NCI-H2029 (cell line): ENCODE results near the gene STX5.
"Not testable (repeated sequence)": the region's sequence is repeated elsewhere in the genome, so short reads cannot be mapped to it uniquely, and the experiment has no call there.

ENCODE experiments used
- DNase-seq: peaks from one replicate; lab custom pipeline; 2025; lab: John Stamatoyannopoulos, UW

STX5 gene

GRCh38 chr11:62854013-62854824 lies 22.4 kb upstream of the STX5 start:
- no peak for DNase-seq

GRCh38 chr11:62853279-62853965 lies 21.6 kb upstream of the STX5 start:
- no peak for DNase-seq

DNA sequence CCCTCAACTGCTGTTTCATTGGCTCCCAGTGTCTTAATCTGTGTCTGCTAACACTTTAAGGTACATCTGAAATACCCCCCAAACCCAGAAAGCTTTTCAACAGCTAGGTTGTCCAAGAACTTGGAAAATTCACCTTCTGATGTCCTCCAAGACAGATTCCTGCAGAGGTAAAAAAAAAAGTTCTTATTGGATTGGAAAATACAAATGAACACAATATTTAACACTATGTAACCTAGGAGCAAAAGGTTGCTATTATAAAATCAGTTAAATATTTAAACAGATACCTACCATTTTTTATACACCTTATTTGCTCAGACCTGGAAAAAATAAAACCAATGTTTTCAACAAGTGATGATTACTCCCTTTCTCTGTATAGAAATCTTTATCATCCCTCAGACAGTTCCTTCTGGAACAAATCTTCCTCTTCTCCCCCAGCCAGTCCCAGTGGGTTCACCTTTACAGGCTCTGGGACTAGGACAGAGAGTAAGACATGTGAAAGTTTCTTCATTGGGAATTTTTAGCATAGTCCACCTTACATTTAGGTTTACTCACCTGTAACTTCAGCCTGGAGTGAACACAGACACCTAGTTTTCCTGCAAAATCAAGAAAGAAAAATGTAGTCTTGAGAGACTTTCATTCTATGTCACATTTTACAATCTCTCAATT lies 20.8 kb upstream of the STX5 start:
- no peak for DNase-seq

- no peak for DNase-seq
These were observed 20.1 kb upstream of the STX5 start for GRCh38 chr11:62851807-62852522.

DNA sequence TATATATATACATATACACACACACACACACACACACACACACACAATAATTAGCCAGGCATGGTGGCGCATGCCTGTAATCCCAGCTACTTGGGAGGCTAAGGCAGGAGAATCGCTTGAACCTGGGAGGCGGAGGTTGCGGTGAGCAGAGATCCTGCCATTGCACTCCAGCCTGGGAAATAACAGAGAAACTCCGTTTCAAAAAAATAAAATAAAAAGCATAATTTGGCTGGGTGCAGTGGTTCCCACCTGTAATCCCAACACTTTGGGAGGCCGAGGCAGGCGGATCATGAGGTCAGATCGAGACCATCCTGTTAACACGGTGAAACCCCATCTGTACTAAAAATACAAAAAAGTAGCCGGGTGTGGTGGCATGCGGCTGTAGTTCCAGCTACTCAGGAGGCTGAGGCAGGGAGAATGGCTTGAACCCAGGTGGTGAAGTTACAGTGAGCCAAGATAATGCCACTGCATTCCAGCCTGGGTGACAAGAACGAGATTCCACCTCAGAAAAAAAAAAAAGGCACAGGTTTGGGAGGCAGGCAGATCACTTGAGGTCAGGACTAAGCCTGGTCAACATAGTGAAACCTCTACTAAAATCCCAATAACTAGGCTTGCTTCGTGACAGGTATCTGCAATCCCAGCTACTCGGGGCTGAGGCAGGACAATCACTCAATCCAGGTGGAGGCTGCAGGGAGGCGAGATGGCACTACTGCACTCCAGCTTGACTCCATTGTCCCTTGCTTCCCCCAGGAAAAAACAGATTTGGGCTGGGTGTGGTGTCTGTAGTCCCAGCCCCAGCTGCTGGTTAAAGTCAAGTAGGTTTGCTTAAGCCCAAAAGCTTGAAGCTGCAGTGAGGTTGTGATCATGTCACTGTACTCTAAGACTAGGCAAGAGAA lies 19.3 kb upstream of the STX5 start:
- no peak for DNase-seq

DNA sequence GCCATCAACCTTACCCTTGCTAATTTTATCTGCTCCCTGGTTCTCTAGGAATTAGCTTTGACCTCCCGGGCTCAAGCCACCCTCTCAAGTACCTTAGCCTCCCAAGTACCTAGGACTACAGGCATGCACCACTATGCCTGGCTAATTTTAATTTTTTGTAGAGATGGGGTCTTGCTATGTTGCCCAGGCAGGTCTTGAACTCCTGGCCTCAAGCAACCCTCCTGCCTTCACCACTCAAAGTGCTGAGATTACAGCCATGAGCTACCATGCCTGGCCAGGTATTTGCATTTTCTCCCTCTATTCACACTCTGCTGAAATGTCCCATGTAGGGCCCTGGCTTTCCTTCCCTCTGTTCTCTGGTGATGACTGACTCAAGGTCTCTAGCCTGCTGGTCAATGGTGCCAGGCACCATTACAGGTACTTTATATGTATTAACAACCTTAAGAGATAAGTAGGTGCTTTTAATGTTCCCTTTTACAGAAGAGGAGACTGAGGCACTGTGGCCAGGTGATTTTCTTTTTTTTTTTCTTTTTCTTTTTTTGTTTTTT lies 16.0 kb upstream of the STX5 start:
- no peak for DNase-seq

GRCh38 chr11:62846177-62846576 lies 14.3 kb upstream of the STX5 start:
- no peak for DNase-seq

GRCh38 chr11:62844154-62844553 lies 12.3 kb upstream of the STX5 start:
- no peak for DNase-seq

DNA sequence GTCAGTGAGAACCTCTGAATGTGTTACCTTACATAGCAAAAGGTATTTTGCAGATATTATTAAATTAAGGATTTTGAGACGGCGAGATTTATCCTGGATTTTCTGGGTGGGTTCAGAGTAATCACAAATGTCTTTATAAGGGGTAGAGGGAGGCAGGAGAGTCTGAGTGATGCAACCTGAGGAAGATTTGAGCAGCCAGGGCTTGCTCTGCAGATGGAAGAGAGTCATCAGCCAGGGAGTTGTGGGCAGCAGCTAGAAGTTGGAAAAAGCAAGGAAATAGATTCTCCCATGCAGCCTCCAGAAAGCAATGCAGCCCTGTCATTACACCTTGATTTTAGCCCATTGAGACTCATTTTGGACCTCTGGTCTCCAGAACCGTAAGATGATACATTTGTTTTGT lies 11.6 kb upstream of the STX5 start:
- no peak for DNase-seq

DNA sequence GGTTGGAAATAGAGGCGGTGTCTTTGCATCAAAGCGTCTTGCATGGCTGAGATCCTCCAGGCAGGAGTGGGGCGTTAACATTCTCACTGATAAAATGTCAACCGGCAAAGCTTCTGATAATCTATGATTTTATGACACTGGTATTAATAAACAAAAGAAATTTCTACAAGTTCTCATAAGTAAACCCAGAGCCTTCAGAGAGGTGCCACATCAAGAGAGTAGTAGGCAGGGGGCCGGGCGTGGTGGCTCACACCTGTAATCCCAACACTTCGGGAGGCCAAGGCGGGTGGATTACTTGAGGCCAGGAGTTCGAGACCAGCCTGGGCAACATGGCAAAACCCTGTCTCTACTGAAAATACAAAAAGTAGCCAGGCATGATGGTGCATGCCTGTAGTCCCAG lies 11.0 kb upstream of the STX5 start:
- not testable (repeated sequence) for DNase-seq

DNA sequence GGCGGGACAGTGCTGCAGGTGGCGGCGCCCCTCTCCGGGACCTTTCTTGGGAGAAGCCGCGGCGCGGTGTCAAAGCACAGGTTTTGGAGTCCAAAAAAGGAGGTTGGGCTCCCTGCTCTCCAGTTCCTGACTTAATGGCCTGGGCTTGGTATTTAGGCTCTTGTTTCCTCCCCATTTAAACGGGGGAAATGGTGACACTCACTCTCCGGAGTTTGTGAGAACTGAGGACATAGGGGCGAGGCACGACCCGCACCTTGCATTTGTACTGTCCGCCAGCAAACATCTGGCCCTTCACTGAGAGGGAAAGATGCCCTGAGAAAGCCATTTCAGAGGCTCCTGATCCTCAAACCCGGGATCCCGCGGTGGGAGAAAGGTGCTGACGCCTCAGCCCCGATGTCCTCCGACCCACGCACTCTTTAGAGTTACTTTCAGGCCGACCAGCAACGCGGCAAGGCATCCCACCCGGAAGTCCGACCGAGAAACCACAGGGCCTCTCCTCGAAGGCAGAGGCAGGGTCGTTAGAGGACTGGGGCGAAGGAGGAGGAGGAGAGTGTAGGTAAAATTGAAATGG lies 10.4 kb upstream of the STX5 start:
- DNase-seq: no peak

- peak; percentile 93 for DNase-seq
These were observed 9.7 kb upstream of the STX5 start for GRCh38 chr11:62841361-62842170.

DNA sequence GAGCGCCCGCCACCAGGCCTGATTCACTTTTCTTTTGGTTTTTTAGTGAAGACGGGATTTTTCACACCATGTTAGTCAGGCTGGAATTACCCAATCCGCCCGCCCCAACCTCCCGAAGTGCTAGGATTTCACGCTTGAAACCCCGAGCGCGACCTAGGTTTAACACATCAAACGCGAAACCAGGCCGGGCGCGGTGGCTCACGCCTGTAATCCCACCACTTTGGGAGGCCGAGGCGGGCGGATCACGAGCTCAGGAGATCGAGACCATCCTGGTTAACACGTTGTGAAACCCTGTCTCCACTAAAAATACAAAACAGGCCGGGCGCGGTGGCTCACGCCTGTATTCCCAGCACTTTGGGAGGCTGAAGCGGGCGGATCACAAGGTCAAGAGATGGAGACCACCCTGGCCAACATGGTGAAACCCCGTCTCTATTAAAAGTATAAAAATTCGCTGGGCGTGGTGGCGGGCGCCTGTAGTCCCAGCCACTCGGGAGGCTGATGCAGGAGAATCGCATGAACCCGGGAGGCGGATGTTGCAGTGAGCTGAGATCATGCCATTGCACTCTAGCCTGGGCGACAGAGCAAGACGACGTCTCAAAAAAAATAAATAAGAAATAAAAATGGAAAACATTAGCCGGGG lies 9.0 kb upstream of the STX5 start:
- peak; percentile 57 for DNase-seq

DNA sequence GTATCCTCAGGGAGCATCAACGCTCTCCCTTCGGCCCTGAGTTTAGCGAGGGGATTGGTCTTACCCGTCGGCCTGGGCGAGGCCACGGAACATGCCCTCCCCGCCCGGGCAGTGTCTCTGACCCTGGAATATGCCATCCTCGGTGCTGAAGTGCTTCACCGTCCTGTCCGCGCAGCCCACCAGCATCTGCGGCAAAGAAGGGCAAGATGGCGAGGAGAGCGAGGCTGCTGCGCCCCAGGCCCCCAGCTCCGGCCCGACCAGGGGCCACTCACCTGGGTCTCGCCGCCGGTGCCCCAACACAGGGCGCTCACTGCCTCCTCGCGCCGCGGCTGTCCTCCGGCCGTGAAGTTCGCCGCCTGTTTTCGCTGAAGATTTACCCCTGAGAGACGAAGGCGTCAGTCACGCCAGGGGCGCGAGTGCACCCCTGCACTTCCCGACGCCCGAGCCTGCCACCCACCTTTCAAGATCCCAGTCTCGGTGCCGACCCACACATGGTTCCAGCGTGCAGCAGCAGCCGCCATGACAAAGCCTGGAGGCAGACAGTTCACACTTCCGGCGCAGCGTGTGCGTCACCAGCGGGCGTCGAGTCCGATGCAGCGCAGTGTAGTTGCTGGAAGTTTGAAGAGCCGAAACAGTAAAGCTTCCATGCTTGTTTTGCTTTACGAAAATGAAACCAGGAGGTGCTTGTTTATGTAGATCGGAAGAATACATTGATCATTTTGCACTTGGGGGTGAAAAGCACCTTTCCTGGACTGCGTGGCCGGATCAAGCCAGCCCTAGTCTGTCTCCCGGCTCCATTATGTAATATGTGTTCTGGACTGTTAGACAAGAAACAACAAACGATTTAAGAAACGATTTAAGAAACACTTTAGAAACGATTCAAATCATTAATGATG lies 7.4 kb upstream of the STX5 start, which contains the start of gene WDR74:
WDR74 (minus strand) TSS at position 541 of the 896 bp plus-strand sequence; CDS start at position 521, 20 bp downstream.
- DNase-seq: peak; percentile 93

DNA sequence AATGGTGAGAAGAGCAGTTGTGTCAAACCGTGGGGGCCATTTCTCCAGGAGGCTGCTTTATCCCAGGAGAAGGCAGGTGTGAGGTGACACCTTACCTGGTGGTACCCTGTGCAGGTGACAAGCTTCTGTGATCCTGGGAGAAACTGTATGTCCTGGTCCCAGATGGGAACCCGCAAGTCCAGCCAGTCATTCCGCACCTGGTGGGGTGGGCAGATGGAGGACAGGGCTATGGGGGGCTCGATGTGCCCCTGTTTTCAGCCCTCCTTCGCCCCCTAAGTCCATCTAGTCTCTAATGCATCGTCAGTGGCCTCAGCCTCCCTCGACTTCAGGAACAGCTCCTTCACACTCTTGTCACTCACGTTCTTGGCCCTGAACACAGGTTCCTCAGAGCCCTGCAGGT lies 3.5 kb upstream of the STX5 start:
- no peak for DNase-seq

GRCh38 chr11:62832336-62833234 lies 734 bp upstream of the STX5 start, which contains the start of gene TEX54:
Gene TEX54, minus strand, starts transcription at chr11:62832841.
- no peak for DNase-seq
